AG04450 (cell line): ENCODE measurements around the gene HEBP1. TPM values are rescaled to one million over a fixed set of nuclear protein-coding genes. Genes with fewer than 3 reads are reported as not detected.

ENCODE experiments used
- CTCF ChIA-PET: fragments of 300-600, 350-600 bp; formaldehyde crosslinking; extraction: SDS; loops from one replicate; lab custom pipeline; 2022; ENCODE audit warnings: antibody characterized with exemption, inconsistent platforms; lab: Charles Lee
- POLR2A ChIA-PET: fragments of 350-600 bp; formaldehyde crosslinking; extraction: SDS; loops from one replicate; lab custom pipeline; 2021; ENCODE audit warnings: antibody characterized with exemption, inconsistent platforms; lab: Yijun Ruan, JAX
- DNase-seq: peaks from one replicate; pipeline ENCODE4 v3.0.0-alpha.2; 2011; ENCODE audit warnings: low read depth, low spot score
- H3K27ac ChIP-seq: one replicate; pipeline ENCODE4 v1.5.1; 2012; ENCODE audit warnings: low read depth, low read length, control low read depth
- H3K27me3 ChIP-seq: one replicate; pipeline ENCODE4 v1.6.0; 2012; ENCODE audit warnings: low read length; ENCODE audit not compliant: control insufficient read depth, insufficient read depth
- H3K4me3 ChIP-seq: 2 replicates; pipeline ENCODE4 v1.5.1; 2011; ENCODE audit warnings: mild to moderate bottlenecking, low read depth, low read length, control low read depth
- H3K9me3 ChIP-seq: 2 replicates; pipeline ENCODE4 v1.5.1; 2012; ENCODE audit warnings: low read length; ENCODE audit not compliant: control insufficient read depth, insufficient read depth
- CTCF ChIP-seq: IDR thresholded peaks from 2 replicates; pipeline ENCODE4 v1.5.1; 2011; ENCODE audit warnings: low read depth, low read length, control low read depth, inconsistent platforms
- polyA plus RNA-seq: library from polyadenylated mRNA; depleted of rRNA; stranded (reverse); fragments of >200 nt; gene quantifications from 2 replicates; pipeline ENCODE4 v1.2.3, GENCODE V29; 2011

HEBP1 gene
- polyA plus RNA-seq, 1 experiment: 57.7 TPM

GRCh38 chr12:13004361-13004760, 4.3 kb upstream of the HEBP1 start:
- no peak overlapping the region for H3K4me3 ChIP-seq

GRCh38 chr12:13002301-13003097, 2.4 kb upstream of the HEBP1 start:
- no peaks in the 10 kb centered on the region; the same call in 1 of the 2 replicates for H3K9me3 ChIP-seq
- no peaks in the 10 kb centered on the region for H3K27me3 ChIP-seq
- H3K4me3 ChIP-seq: no peak overlapping the region
- H3K27ac ChIP-seq: no peak overlapping the region
- POLR2A ChIA-PET: no interaction called here
- no peak for TF ChIP-seq CTCF
- DNase-seq: no peak
- CTCF ChIA-PET: interaction anchor here (0.8 to 3.6 kb wide), 3 partner anchors 210 to 222 kb away, joined by 3 to 15 read pairs (median 3); no protein-coding TSS in a partner anchor

More at GRCh38 chr12:13004361-13004760, 4.3 kb upstream of the HEBP1 start:
- no peak for DNase-seq
- ChIA-PET CTCF (interaction anchor here (0.8 to 3.6 kb wide), 4 partner anchors 88 to 230 kb away, joined by 3 to 15 read pairs (median 4); no protein-coding TSS in a partner anchor), POLR2A (interaction anchor here (0.9 to 1.0 kb wide), 2 partner anchors 192 to 217 kb away, joined by 3 to 5 read pairs; partner anchors contain the start of gene EMP1)
- Histone ChIP-seq H3K27me3 (no peaks in the 10 kb centered on the region), H3K9me3 (no peaks in the 10 kb centered on the region; the same call in 1 of the 2 replicates), H3K27ac (no peak overlapping the region)
- no peak for TF ChIP-seq CTCF

- peak overlapping the region; percentile 64 for H3K4me3 ChIP-seq
- no peaks in the 10 kb centered on the region for H3K27me3 ChIP-seq
- ChIA-PET CTCF (interaction anchor here (0.8 to 3.6 kb wide), 3 partner anchors 210 to 223 kb away, joined by 3 to 15 read pairs (median 3); no protein-coding TSS in a partner anchor), POLR2A (interaction anchor here (1.2 kb wide), 1 partner anchor 25 kb away, joined by 3 read pairs; no protein-coding TSS in a partner anchor)
- no peak overlapping the region for H3K27ac ChIP-seq
- no peak for DNase-seq
- no peaks in the 10 kb centered on the region; the same call in 1 of the 2 replicates for H3K9me3 ChIP-seq
- no peak for TF ChIP-seq CTCF
Observed at GRCh38 chr12:13001775-13002040, 1.6 kb upstream of the HEBP1 start.

GRCh38 chr12:13000925-13001774, 1.1 kb upstream of the HEBP1 start:
- DNase-seq: no peak
- Histone ChIP-seq H3K4me3 (peak overlapping the region; percentile 64), H3K27ac (peak overlapping the region; percentile 77), H3K27me3 (no peaks in the 10 kb centered on the region), H3K9me3 (no peaks in the 10 kb centered on the region; the same call in 1 of the 2 replicates)
- ChIA-PET CTCF (interaction anchor here (0.6 to 3.6 kb wide), 5 partner anchors 34 to 223 kb away, joined by 3 to 15 read pairs (median 3); no protein-coding TSS in a partner anchor), POLR2A (interaction anchor here (1.0 to 1.2 kb wide), 2 partner anchors 9 to 25 kb away, joined by 3 read pairs; no protein-coding TSS in a partner anchor)
- TF ChIP-seq CTCF: peak; percentile 33
